K562 (cell line): Measurements from ENCODE around the gene SLC35A2. TPM values are rescaled to one million over a fixed set of nuclear protein-coding genes. Genes with fewer than 3 reads are reported as not detected.

Experiments
- FOXJ2 ChIP-seq: fragments of 200-800 bp; sonication (Bioruptor generic); IDR thresholded peaks from 2 replicates; pipeline ENCODE4 v1.6.1; 2016; ENCODE audit warnings: missing genetic modification characterization, missing compliant biosample characterization
- POLR2G ChIP-seq: fragments of 200-400 bp; formaldehyde crosslinking; IDR thresholded peaks from 2 replicates; pipeline ENCODE4 v1.6.1; 2017; ENCODE audit warnings: low read depth, mild to moderate bottlenecking, antibody characterized with exemption, low read length, moderate library complexity
- ZNF75A ChIP-seq: fragments of 450-650 bp; formaldehyde crosslinking; IDR thresholded peaks from 2 replicates; pipeline ENCODE4 v1.4.0; 2020; ENCODE audit warnings: mild to moderate bottlenecking
- ZNF785 ChIP-seq: fragments of 250-450 bp; sonication (Bioruptor Pico); IDR thresholded peaks from 2 replicates; pipeline ENCODE4 v1.4.0; 2020; ENCODE audit warnings: mild to moderate bottlenecking
- ZSCAN29 ChIP-seq: fragments of 450-650 bp; IDR thresholded peaks from 2 replicates; pipeline ENCODE4 v1.6.1; 2017
- polyA plus RNA-seq, 8 experiments: library from polyadenylated mRNA; depleted of rRNA in 4 of 8; stranded (reverse) in 5 of 8; unstranded in 3 of 8; fragments of >200 nt; fragmentation: Nextera tagmentation in 2 of 8; fragmentation: Illumina TruSeq in 1 of 8; extraction: Ambion mirVana in 2 of 8; extraction: Trizol in 1 of 8; gene quantifications; 2 replicates each; pipeline versions ENCODE4 v1.2.1 to v1.2.3, GENCODE V29; 2011 to 2014; ENCODE audit warnings: inconsistent platforms in 1 of 8, missing spikeins in 1 of 8
- total RNA-seq, 7 experiments: library from RNA; depleted of rRNA in 6 of 7; stranded (reverse); fragments of >200 nt in 6 of 7; fragmentation: Illumina TruSeq in 2 of 7; extraction: Trizol in 2 of 7; gene quantifications; 2 replicates each; pipeline versions ENCODE4 v1.2.1 to v1.2.3, GENCODE V29; 2011 to 2021; ENCODE audit warnings: low replicate concordance in 1 of 7
- TF ChIP-seq, protein P1 (sequence below): fragments of 200-600 bp; sonication (generic); IDR thresholded peaks from one replicate; pipeline ENCODE4 v1.6.1; 2012; ENCODE audit warnings: mild to moderate bottlenecking, low read depth, low read length, inconsistent platforms

The SLC35A2 gene
- total and polyA plus RNA-seq, 9 of the 15 experiments (the other 6 are each of a cell fraction or from before 2014, with no cell fraction given), result 3.3 to 38.9 (median 20.0) TPM

DNA sequence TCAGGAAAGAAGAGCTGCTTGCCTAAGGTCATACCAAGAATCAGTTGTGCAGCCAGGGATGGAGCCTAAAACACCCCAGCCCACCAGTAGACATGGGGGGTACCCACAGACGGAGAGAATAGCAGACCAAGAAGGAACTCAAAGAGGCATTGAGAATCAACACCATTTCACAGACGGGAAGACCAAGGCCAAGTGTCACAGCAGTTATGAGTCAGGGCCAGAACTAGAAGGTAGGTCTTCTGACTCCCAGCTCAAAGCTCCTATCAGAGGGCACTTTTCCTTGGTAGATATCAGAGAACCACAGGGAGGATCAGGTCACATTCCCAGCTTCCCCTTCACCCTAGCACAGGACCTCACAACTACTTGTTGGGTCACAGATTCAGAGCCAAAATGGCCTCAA lies 31.4 kb upstream of the SLC35A2 start (continued):
- TF ChIP-seq, protein P1, sequence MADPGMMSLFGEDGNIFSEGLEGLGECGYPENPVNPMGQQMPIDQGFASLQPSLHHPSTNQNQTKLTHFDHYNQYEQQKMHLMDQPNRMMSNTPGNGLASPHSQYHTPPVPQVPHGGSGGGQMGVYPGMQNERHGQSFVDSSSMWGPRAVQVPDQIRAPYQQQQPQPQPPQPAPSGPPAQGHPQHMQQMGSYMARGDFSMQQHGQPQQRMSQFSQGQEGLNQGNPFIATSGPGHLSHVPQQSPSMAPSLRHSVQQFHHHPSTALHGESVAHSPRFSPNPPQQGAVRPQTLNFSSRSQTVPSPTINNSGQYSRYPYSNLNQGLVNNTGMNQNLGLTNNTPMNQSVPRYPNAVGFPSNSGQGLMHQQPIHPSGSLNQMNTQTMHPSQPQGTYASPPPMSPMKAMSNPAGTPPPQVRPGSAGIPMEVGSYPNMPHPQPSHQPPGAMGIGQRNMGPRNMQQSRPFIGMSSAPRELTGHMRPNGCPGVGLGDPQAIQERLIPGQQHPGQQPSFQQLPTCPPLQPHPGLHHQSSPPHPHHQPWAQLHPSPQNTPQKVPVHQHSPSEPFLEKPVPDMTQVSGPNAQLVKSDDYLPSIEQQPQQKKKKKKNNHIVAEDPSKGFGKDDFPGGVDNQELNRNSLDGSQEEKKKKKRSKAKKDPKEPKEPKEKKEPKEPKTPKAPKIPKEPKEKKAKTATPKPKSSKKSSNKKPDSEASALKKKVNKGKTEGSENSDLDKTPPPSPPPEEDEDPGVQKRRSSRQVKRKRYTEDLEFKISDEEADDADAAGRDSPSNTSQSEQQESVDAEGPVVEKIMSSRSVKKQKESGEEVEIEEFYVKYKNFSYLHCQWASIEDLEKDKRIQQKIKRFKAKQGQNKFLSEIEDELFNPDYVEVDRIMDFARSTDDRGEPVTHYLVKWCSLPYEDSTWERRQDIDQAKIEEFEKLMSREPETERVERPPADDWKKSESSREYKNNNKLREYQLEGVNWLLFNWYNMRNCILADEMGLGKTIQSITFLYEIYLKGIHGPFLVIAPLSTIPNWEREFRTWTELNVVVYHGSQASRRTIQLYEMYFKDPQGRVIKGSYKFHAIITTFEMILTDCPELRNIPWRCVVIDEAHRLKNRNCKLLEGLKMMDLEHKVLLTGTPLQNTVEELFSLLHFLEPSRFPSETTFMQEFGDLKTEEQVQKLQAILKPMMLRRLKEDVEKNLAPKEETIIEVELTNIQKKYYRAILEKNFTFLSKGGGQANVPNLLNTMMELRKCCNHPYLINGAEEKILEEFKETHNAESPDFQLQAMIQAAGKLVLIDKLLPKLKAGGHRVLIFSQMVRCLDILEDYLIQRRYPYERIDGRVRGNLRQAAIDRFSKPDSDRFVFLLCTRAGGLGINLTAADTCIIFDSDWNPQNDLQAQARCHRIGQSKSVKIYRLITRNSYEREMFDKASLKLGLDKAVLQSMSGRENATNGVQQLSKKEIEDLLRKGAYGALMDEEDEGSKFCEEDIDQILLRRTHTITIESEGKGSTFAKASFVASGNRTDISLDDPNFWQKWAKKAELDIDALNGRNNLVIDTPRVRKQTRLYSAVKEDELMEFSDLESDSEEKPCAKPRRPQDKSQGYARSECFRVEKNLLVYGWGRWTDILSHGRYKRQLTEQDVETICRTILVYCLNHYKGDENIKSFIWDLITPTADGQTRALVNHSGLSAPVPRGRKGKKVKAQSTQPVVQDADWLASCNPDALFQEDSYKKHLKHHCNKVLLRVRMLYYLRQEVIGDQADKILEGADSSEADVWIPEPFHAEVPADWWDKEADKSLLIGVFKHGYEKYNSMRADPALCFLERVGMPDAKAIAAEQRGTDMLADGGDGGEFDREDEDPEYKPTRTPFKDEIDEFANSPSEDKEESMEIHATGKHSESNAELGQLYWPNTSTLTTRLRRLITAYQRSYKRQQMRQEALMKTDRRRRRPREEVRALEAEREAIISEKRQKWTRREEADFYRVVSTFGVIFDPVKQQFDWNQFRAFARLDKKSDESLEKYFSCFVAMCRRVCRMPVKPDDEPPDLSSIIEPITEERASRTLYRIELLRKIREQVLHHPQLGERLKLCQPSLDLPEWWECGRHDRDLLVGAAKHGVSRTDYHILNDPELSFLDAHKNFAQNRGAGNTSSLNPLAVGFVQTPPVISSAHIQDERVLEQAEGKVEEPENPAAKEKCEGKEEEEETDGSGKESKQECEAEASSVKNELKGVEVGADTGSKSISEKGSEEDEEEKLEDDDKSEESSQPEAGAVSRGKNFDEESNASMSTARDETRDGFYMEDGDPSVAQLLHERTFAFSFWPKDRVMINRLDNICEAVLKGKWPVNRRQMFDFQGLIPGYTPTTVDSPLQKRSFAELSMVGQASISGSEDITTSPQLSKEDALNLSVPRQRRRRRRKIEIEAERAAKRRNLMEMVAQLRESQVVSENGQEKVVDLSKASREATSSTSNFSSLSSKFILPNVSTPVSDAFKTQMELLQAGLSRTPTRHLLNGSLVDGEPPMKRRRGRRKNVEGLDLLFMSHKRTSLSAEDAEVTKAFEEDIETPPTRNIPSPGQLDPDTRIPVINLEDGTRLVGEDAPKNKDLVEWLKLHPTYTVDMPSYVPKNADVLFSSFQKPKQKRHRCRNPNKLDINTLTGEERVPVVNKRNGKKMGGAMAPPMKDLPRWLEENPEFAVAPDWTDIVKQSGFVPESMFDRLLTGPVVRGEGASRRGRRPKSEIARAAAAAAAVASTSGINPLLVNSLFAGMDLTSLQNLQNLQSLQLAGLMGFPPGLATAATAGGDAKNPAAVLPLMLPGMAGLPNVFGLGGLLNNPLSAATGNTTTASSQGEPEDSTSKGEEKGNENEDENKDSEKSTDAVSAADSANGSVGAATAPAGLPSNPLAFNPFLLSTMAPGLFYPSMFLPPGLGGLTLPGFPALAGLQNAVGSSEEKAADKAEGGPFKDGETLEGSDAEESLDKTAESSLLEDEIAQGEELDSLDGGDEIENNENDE, result no peak
- TF ChIP-seq ZSCAN29, result no peak
- TF ChIP-seq ZNF785, result no peak
- TF ChIP-seq ZNF75A (CRISPR knock-in tag), result no peak
- no peak for TF ChIP-seq POLR2G
- no peak for TF ChIP-seq FOXJ2 (tag)
